Heart left ventricle (tissue), 13 donors: ENCODE measurements around the gene LTBP4.

Experiments used
- POLR2A ChIP-seq, 2 donors: fragments of 450-650 bp; IDR thresholded peaks; one replicate each; pipeline ENCODE4 v1.6.1; 2017; ENCODE audit warnings: antibody characterized with exemption in 2 of 2, mild to moderate bottlenecking in 2 of 2, moderate library complexity in 2 of 2
- TF ChIP-seq, protein P1 (sequence below), 12 donors: fragments of 200-600 bp; sonication (generic) in 4 of 12; IDR thresholded peaks; one replicate each; pipeline versions ENCODE4 v1.5.0 to v1.8.0; 2018 to 2022; ENCODE audit warnings: antibody characterized with exemption in 12 of 12, mild to moderate bottlenecking in 5 of 12
- donor health status: ischemic (EF 13 %, LVEDD 7.1; RV severe dilation, severe dysfunction).
- donor health status: DM: no; HTN: yes; CAD: no.
- donor health status: DM: no; HTN: no; CAD: no.
- donor health status: ischemic (EF 25% LVEDD 6.9; RV normal size, moderate dysfunction).
- donor health status: ischemic (EF 25% LVEDD 5.7; RV mildly dilated, moderate dysfunction).
- donor health status: ischemic (EF 35%, LVEDD 5.7; RV mildly dilated, moderate dysfunction).
- donor health status: nonischemic (EF 11% LVEDD 7.7; RV severe dilation, severe dysfunction).
- donor health status: DM: yes; HTN: yes; CAD: no.
- donor health status: PGD.
- donor health status: ischemic (EF 29% LVEDD 5.4; RV normal size, mild dysfunction).
- donor health status: nonischemic (EF 23%, LVEDD 6.1; RV moderate dilation, normal function).

- no peak for TF ChIP-seq POLR2A (IDR thresholded peaks at IDR 0.05)
- TF ChIP-seq, protein P1, sequence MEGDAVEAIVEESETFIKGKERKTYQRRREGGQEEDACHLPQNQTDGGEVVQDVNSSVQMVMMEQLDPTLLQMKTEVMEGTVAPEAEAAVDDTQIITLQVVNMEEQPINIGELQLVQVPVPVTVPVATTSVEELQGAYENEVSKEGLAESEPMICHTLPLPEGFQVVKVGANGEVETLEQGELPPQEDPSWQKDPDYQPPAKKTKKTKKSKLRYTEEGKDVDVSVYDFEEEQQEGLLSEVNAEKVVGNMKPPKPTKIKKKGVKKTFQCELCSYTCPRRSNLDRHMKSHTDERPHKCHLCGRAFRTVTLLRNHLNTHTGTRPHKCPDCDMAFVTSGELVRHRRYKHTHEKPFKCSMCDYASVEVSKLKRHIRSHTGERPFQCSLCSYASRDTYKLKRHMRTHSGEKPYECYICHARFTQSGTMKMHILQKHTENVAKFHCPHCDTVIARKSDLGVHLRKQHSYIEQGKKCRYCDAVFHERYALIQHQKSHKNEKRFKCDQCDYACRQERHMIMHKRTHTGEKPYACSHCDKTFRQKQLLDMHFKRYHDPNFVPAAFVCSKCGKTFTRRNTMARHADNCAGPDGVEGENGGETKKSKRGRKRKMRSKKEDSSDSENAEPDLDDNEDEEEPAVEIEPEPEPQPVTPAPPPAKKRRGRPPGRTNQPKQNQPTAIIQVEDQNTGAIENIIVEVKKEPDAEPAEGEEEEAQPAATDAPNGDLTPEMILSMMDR (IDR thresholded peaks at IDR 0.05): no peak
These were observed 20.1 kb downstream of the LTBP4 start for GRCh38 chr19:40621283-40621682.
